PC-9 (cell line): Measurements from ENCODE around the gene EFCAB9. TPM values are rescaled to one million over a fixed set of nuclear protein-coding genes. Genes with fewer than 3 reads are reported as not detected.

Source experiments
- BruUV-seq: library from RNA; stranded (reverse); fragments of 400-500 nt; replicated peaks from 2 replicates; lab custom pipeline; 2021; lab: Mats Ljungman, UMichigan
- CTCF ChIA-PET: fragments of 300-600 bp; sonication (Branson Sonifier 250); formaldehyde crosslinking; loops from one replicate; lab custom pipeline; 2022; ENCODE audit warnings: antibody characterized with exemption; lab: Charles Lee
- POLR2A ChIA-PET: fragments of 300-600 bp; sonication (Branson Sonifier 250); formaldehyde crosslinking; loops from one replicate; lab custom pipeline; 2022; ENCODE audit warnings: antibody characterized with exemption; ENCODE audit not compliant: unreplicated experiment; lab: Charles Lee
- DNase-seq, 2 experiments: peaks; one replicate each; pipeline versions ENCODE4 v3.0.0 to v3.0.0-alpha.2; 2015 to 2022; ENCODE audit warnings: mixed read lengths in 1 of 2
- H2AFZ ChIP-seq: fragments of 200-600 bp; sonication (generic); 2 replicates; pipeline ENCODE4 v1.8.1; 2017; ENCODE audit warnings: antibody characterized with exemption
- H3F3A ChIP-seq: fragments of 200-600 bp; sonication (generic); 2 replicates; pipeline ENCODE4 v1.8.1; 2017; ENCODE audit warnings: antibody characterized with exemption, mild to moderate bottlenecking, low read depth; ENCODE audit not compliant: insufficient read depth
- H3K27ac ChIP-seq: fragments of 200-600 bp; sonication (generic); 2 replicates; pipeline ENCODE4 v1.6.1; 2016; ENCODE audit warnings: mixed run types
- H3K27me3 ChIP-seq: fragments of 200-600 bp; sonication (generic); 2 replicates; pipeline ENCODE4 v1.6.1; 2016; ENCODE audit warnings: low read depth, mixed run types; ENCODE audit not compliant: insufficient read depth
- H3K36me3 ChIP-seq: fragments of 200-600 bp; sonication (generic); 2 replicates; pipeline ENCODE4 v1.6.1; 2016; ENCODE audit warnings: low read depth, mixed run types
- H3K4me1 ChIP-seq: fragments of 200-600 bp; sonication (generic); replicated peaks from 2 replicates; pipeline ENCODE4 v1.6.1; 2016; ENCODE audit warnings: mixed run types; ENCODE audit not compliant: insufficient read depth
- H3K4me2 ChIP-seq: fragments of 200-600 bp; sonication (generic); 2 replicates; pipeline ENCODE4 v1.6.1; 2017; ENCODE audit warnings: mixed run types
- H3K4me3 ChIP-seq: fragments of 200-600 bp; sonication (generic); 2 replicates; pipeline ENCODE4 v1.6.1; 2016; ENCODE audit warnings: mixed run types
- H3K79me2 ChIP-seq: fragments of 200-600 bp; sonication (generic); 2 replicates; pipeline ENCODE4 v1.6.1; 2017; ENCODE audit warnings: low read depth, mixed run types
- H3K9me2 ChIP-seq: fragments of 200-600 bp; sonication (generic); 2 replicates; pipeline ENCODE4 v1.8.1; 2017; ENCODE audit warnings: mild to moderate bottlenecking; ENCODE audit not compliant: insufficient read depth
- H3K9me3 ChIP-seq: fragments of 200-600 bp; sonication (generic); 2 replicates; pipeline ENCODE4 v1.8.1; 2016; ENCODE audit warnings: low read depth; ENCODE audit not compliant: insufficient read depth
- H4K20me1 ChIP-seq: fragments of 200-600 bp; sonication (generic); 2 replicates; pipeline ENCODE4 v1.8.1; 2017; ENCODE audit not compliant: insufficient read depth
- EZH2 ChIP-seq: fragments of 200-600 bp; sonication (generic); IDR thresholded peaks from 2 replicates; pipeline ENCODE4 v1.8.0; 2017; ENCODE audit warnings: antibody characterized with exemption, low read depth
- intact Hi-C: fragments of 100-400 bp; cut with micrococcal nuclease; formaldehyde crosslinking; loops from one replicate; pipeline ENCODE4 v1.10.0; 2022; ENCODE audit not compliant: unreplicated experiment
- total RNA-seq: library from RNA; stranded (reverse); gene quantifications from 2 replicates; pipeline ENCODE4 v1.2.3, GENCODE V29; 2021
- TF ChIP-seq, protein P1 (sequence below): fragments of 200-600 bp; sonication (generic); conservative IDR thresholded peaks from 2 replicates; pipeline ENCODE4 v1.6.1; 2017; ENCODE audit warnings: mixed run types, antibody characterized with exemption, mild to moderate bottlenecking, moderate library complexity

The EFCAB9 gene
- total RNA-seq, 1 experiment from 2014 or later, result not detected

DNA sequence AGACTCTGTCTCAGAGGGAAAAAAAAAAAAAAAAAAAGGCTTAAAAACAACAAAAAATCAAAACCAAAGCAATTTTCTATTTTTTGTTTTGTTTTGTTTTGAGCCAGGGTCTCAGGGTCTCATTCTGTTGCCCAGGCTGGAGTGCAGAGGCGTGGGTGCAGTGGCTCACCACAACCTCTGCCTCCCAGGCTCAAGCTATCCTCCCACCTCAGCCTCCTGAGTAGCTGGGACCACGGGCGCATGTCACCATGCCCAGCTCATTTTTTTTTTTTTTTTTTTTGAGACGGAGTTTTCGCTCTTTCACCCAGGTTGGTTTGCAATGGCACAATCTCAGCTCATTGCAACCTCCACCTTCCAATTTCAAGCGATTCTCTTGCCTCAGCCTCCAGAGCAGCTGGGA lies 11.7 kb upstream of the EFCAB9 start:
- BruUV-seq, result no TSS peak
- intact Hi-C loops, result no loop called here
- CTCF ChIA-PET, result no interaction called here

DNA sequence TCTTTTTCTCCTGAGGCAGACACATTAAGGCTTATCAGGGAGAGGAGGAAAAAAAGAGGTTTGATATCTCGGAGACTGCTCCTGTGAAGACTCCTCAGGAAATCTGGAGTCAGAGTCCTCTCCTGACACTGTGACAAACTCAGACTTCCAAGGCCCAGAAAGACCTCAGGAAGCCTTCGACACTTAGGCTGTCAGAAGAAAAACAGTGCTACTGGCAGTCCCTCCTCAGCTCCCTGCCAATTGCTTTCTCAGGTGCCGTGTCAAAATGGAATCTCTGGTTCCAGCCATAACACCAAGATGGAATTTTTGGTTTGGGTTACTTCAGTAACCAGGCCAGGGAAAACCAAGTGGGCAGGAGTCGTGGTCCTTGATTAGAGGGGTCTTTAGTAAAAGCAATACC lies 10.1 kb upstream of the EFCAB9 start:
- H3K79me2 ChIP-seq, result peaks cover 60% of the 10 kb centered on the region
- ChIA-PET POLR2A (no interaction called here), CTCF (no interaction called here)
- no peak for TF ChIP-seq EZH2
- TF ChIP-seq, protein P1, sequence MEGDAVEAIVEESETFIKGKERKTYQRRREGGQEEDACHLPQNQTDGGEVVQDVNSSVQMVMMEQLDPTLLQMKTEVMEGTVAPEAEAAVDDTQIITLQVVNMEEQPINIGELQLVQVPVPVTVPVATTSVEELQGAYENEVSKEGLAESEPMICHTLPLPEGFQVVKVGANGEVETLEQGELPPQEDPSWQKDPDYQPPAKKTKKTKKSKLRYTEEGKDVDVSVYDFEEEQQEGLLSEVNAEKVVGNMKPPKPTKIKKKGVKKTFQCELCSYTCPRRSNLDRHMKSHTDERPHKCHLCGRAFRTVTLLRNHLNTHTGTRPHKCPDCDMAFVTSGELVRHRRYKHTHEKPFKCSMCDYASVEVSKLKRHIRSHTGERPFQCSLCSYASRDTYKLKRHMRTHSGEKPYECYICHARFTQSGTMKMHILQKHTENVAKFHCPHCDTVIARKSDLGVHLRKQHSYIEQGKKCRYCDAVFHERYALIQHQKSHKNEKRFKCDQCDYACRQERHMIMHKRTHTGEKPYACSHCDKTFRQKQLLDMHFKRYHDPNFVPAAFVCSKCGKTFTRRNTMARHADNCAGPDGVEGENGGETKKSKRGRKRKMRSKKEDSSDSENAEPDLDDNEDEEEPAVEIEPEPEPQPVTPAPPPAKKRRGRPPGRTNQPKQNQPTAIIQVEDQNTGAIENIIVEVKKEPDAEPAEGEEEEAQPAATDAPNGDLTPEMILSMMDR, result no peak
- H3K9me2 ChIP-seq, result no peaks in the 10 kb centered on the region
- no peaks in the 10 kb centered on the region for H3K36me3 ChIP-seq
- intact Hi-C loops, result no loop called here
- no peak overlapping the region for H2AFZ ChIP-seq
- H3K27ac ChIP-seq, result no peak overlapping the region
- peaks cover 21% of the 10 kb centered on the region for H3K4me1 ChIP-seq
- H3F3A ChIP-seq, result peaks cover 25% of the 10 kb centered on the region; the same call in 1 of the 2 replicates
- H3K4me2 ChIP-seq, result no peak overlapping the region
- no peaks in the 10 kb centered on the region for H3K27me3 ChIP-seq
- H3K9me3 ChIP-seq, result no peaks in the 10 kb centered on the region
- H3K4me3 ChIP-seq, result no peak overlapping the region
- no peak for DNase-seq
- H4K20me1 ChIP-seq, result peaks cover 16% of the 10 kb centered on the region
- no TSS peak for BruUV-seq

More for the DNA sequence above, 11.7 kb upstream of the EFCAB9 start:
- Histone ChIP-seq H3K27ac (no peak overlapping the region), H2AFZ (no peak overlapping the region), H3K4me3 (no peak overlapping the region), H3K4me1 (peaks cover 21% of the 10 kb centered on the region), H3K9me3 (no peaks in the 10 kb centered on the region), H3K9me2 (no peaks in the 10 kb centered on the region), H3K4me2 (no peak overlapping the region), H3F3A (peaks cover 22% of the 10 kb centered on the region; the same call in 1 of the 2 replicates), H3K27me3 (no peaks in the 10 kb centered on the region), H3K79me2 (peaks cover 60% of the 10 kb centered on the region), H4K20me1 (peaks cover 16% of the 10 kb centered on the region), H3K36me3 (no peaks in the 10 kb centered on the region)
- no peak for DNase-seq
- POLR2A ChIA-PET, result interaction anchor here (0.7 kb wide), 1 partner anchor 571 kb away, joined by 34 read pairs; no protein-coding TSS in a partner anchor
- no peak for TF ChIP-seq EZH2
- TF ChIP-seq, protein P1, result no peak

- no TSS peak for BruUV-seq
- peaks cover 14% of the 10 kb centered on the region for H4K20me1 ChIP-seq
- CTCF ChIA-PET, result no interaction called here
These were observed 8.9 kb upstream of the EFCAB9 start for GRCh38 chr5:172185096-172185461.

More at GRCh38 chr5:172185096-172185461, 8.9 kb upstream of the EFCAB9 start:
- intact Hi-C loops, result loop anchor here (5.0 kb wide), 2 partner anchors 133 to 267 kb away; partner anchors contain the start of gene SH3PXD2B
- Histone ChIP-seq H2AFZ (no peak overlapping the region), H3K4me3 (peak overlapping the region; percentile 3; the same call in 1 of the 2 replicates), H3K27ac (peak overlapping the region; percentile 65), H3K36me3 (no peaks in the 10 kb centered on the region), H3K4me1 (peaks cover 21% of the 10 kb centered on the region), H3K79me2 (peaks cover 60% of the 10 kb centered on the region), H3K9me2 (no peaks in the 10 kb centered on the region), H3K27me3 (no peaks in the 10 kb centered on the region), H3K4me2 (peak overlapping the region; percentile 84), H3K9me3 (no peaks in the 10 kb centered on the region), H3F3A (peaks cover 25% of the 10 kb centered on the region; the same call in 1 of the 2 replicates)
- POLR2A ChIA-PET, result interaction anchor here (1.5 kb wide), 1 partner anchor 11 kb away, joined by 22 read pairs; no protein-coding TSS in a partner anchor
- no peak for TF ChIP-seq EZH2
- TF ChIP-seq, protein P1, result no peak
- DNase-seq, result no peak
